Naive B cell (primary cell): ENCODE results near the gene CHCHD10. TPM values are rescaled to one million over a fixed set of nuclear protein-coding genes. Genes with fewer than 3 reads are reported as not detected.

Experiments
- ATAC-seq, 2 donors: fragments of 150-1000 bp; cut with Tn5 transposase; 2 replicates each; pipeline ENCODE4 v1.10.0; 2021; ENCODE audit warnings: low read depth in 2 of 2, mild to moderate bottlenecking in 2 of 2, moderate library complexity in 2 of 2
- DNase-seq: peaks from one replicate; pipeline ENCODE4 v3.0.0; 2022
- H3K27ac Mint-ChIP-seq, 6 donors: one replicate each; pipeline ENCODE4 v1.8.0; 2020 to 2022; ENCODE audit warnings: mild to moderate bottlenecking in 6 of 6, mixed read lengths in 6 of 6, moderate library complexity in 5 of 6, inconsistent platforms in 2 of 6
- H3K27me3 Mint-ChIP-seq, 3 donors: one replicate each; pipeline ENCODE4 v1.8.0; 2021 to 2022; ENCODE audit warnings: mixed read lengths in 3 of 3, mild to moderate bottlenecking in 1 of 3
- H3K36me3 Mint-ChIP-seq, 2 donors: one replicate each; pipeline ENCODE4 v1.8.0; 2020 to 2022; ENCODE audit warnings: mixed read lengths in 2 of 2, inconsistent platforms in 1 of 2, mild to moderate bottlenecking in 1 of 2
- H3K4me1 Mint-ChIP-seq, 3 donors: one replicate each; pipeline ENCODE4 v1.8.0; 2020 to 2022; ENCODE audit warnings: mixed read lengths in 3 of 3, inconsistent platforms in 1 of 3, mild to moderate bottlenecking in 1 of 3, moderate library complexity in 1 of 3
- H3K4me3 Mint-ChIP-seq, 8 donors: one replicate each; pipeline ENCODE4 v1.8.0; 2020 to 2022; ENCODE audit warnings: mild to moderate bottlenecking in 8 of 8, mixed read lengths in 8 of 8, moderate library complexity in 8 of 8, inconsistent platforms in 2 of 8
- H3K9me3 Mint-ChIP-seq, 7 donors: one replicate each; pipeline ENCODE4 v1.8.0; 2020 to 2022; ENCODE audit warnings: mixed read lengths in 7 of 7, mild to moderate bottlenecking in 5 of 7, inconsistent platforms in 2 of 7, moderate library complexity in 1 of 7
- polyA plus RNA-seq, 6 donors: library from polyadenylated mRNA; unstranded; fragments of 300-500 nt; fragmentation: Illumina TruSeq; gene quantifications; one replicate each; pipeline ENCODE4 v1.2.3, GENCODE V29; 2021; ENCODE audit warnings: low read depth in 6 of 6

The CHCHD10 gene
- polyA plus RNA-seq, 6 donors from 2014 or later = 36.3 to 65.9 (median 62.6) TPM

- DNase-seq (peak; percentile 76), ATAC-seq (peak; percentile 78 to 83)
- H3K27ac Mint-ChIP-seq = peak overlapping the region; percentile 96 to 99 (median 99)
- peaks cover 14 to 38% of the 10 kb centered on the region in 2 donors for H3K36me3 Mint-ChIP-seq
- peaks cover 0 to 3% (median 0%) of the 10 kb centered on the region in 7 donors for H3K9me3 Mint-ChIP-seq
- no peaks in the 10 kb centered on the region for H3K27me3 Mint-ChIP-seq
- peak overlapping the region; percentile 52 to 88 (median 74) for H3K4me3 Mint-ChIP-seq
- H3K4me1 Mint-ChIP-seq = peaks cover 46 to 72% (median 65%) of the 10 kb centered on the region in 3 donors
These were observed 32.8 kb upstream of the CHCHD10 start for GRCh38 chr22:23800297-23801237.

GRCh38 chr22:23796461-23796860 is 28.7 kb upstream of the CHCHD10 start:
- no peak overlapping the region for H3K4me3 Mint-ChIP-seq
- no peak for ATAC-seq
- peaks cover 29 to 38% (median 29%) of the 10 kb centered on the region in 3 donors for H3K4me1 Mint-ChIP-seq
- H3K36me3 Mint-ChIP-seq = peaks cover 22 to 32% of the 10 kb centered on the region in 2 donors
- peaks cover 0 to 3% (median 0%) of the 10 kb centered on the region in 7 donors for H3K9me3 Mint-ChIP-seq
- DNase-seq = no peak
- H3K27me3 Mint-ChIP-seq = no peaks in the 10 kb centered on the region
- peak overlapping the region in 4 of 6 donors; percentile 6 to 46 (median 28) for H3K27ac Mint-ChIP-seq

GRCh38 chr22:23793326-23793725 is 25.6 kb upstream of the CHCHD10 start:
- Mint-ChIP-seq H3K4me1 (peaks cover 13 to 30% (median 22%) of the 10 kb centered on the region in 3 donors), H3K27ac (peak overlapping the region in 2 of 6 donors; percentile 36 to 75), H3K36me3 (peaks cover 20 to 21% of the 10 kb centered on the region in 2 donors), H3K27me3 (no peaks in the 10 kb centered on the region), H3K4me3 (peak overlapping the region in 2 of 8 donors; percentile 29 to 57), H3K9me3 (no peaks in the 10 kb centered on the region)
- DNase-seq (no peak), ATAC-seq (no peak)

- Mint-ChIP-seq H3K4me3 (peak overlapping the region in 1 of 8 donors; percentile 15), H3K36me3 (peaks cover 20 to 21% of the 10 kb centered on the region in 2 donors), H3K9me3 (no peaks in the 10 kb centered on the region), H3K4me1 (peaks cover 13 to 36% (median 22%) of the 10 kb centered on the region in 3 donors), H3K27ac (peak overlapping the region in 3 of 6 donors; percentile 29 to 92 (median 36)), H3K27me3 (no peaks in the 10 kb centered on the region)
- DNase-seq (no peak), ATAC-seq (no peak)
These were observed 24.2 kb upstream of the CHCHD10 start for GRCh38 chr22:23791738-23792645.

- no peak for ATAC-seq
- Mint-ChIP-seq H3K27ac (no peak overlapping the region), H3K36me3 (peaks cover 12 to 14% of the 10 kb centered on the region in 2 donors), H3K27me3 (no peaks in the 10 kb centered on the region), H3K9me3 (no peaks in the 10 kb centered on the region), H3K4me3 (no peak overlapping the region), H3K4me1 (peaks cover 13 to 42% (median 25%) of the 10 kb centered on the region in 3 donors)
- DNase-seq = no peak
These were observed 23.3 kb upstream of the CHCHD10 start for GRCh38 chr22:23790819-23791737.

GRCh38 chr22:23789638-23790037 is 21.9 kb upstream of the CHCHD10 start:
- DNase-seq = no peak
- peaks cover 14 to 45% (median 25%) of the 10 kb centered on the region in 3 donors for H3K4me1 Mint-ChIP-seq

GRCh38 chr22:23789121-23789520 is 21.3 kb upstream of the CHCHD10 start:
- H3K27ac Mint-ChIP-seq = peak overlapping the region in 2 of 6 donors; percentile 38 to 69
- ATAC-seq = no peak
- H3K4me3 Mint-ChIP-seq = peak overlapping the region; percentile 19 to 95 (median 66)
- H3K36me3 Mint-ChIP-seq = peaks cover 12% of the 10 kb centered on the region in 2 donors
- H3K4me1 Mint-ChIP-seq = peaks cover 19 to 50% (median 29%) of the 10 kb centered on the region in 3 donors
- H3K9me3 Mint-ChIP-seq = no peaks in the 10 kb centered on the region
- H3K27me3 Mint-ChIP-seq = no peaks in the 10 kb centered on the region
- no peak for DNase-seq

More at GRCh38 chr22:23789638-23790037, 21.9 kb upstream of the CHCHD10 start:
- peaks cover 12% of the 10 kb centered on the region in 2 donors for H3K36me3 Mint-ChIP-seq
- no peaks in the 10 kb centered on the region for H3K9me3 Mint-ChIP-seq
- H3K4me3 Mint-ChIP-seq = peak overlapping the region; percentile 19 to 95 (median 48)
- H3K27ac Mint-ChIP-seq = peak overlapping the region in 3 of 6 donors; percentile 32 to 89 (median 69)
- H3K27me3 Mint-ChIP-seq = no peaks in the 10 kb centered on the region
- ATAC-seq = no peak

- no peak for DNase-seq
- peaks cover 20 to 52% (median 24%) of the 10 kb centered on the region in 3 donors for H3K4me1 Mint-ChIP-seq
- no peaks in the 10 kb centered on the region for H3K9me3 Mint-ChIP-seq
- H3K27ac Mint-ChIP-seq = peak overlapping the region in 5 of 6 donors; percentile 85 to 98 (median 95)
- ATAC-seq = no peak
- H3K4me3 Mint-ChIP-seq = peak overlapping the region; percentile 83 to 96 (median 93)
- H3K27me3 Mint-ChIP-seq = no peaks in the 10 kb centered on the region
- peaks cover 6% of the 10 kb centered on the region in 2 donors for H3K36me3 Mint-ChIP-seq
These were observed 20.1 kb upstream of the CHCHD10 start for GRCh38 chr22:23787910-23788309.

GRCh38 chr22:23787600-23787896 is 19.8 kb upstream of the CHCHD10 start:
- Mint-ChIP-seq H3K36me3 (peaks cover 3 to 4% of the 10 kb centered on the region in 2 donors), H3K9me3 (no peaks in the 10 kb centered on the region), H3K27me3 (no peaks in the 10 kb centered on the region), H3K4me1 (peaks cover 20 to 52% (median 21%) of the 10 kb centered on the region in 3 donors), H3K4me3 (peak overlapping the region; percentile 83 to 96 (median 93)), H3K27ac (peak overlapping the region; percentile 85 to 98 (median 94))
- DNase-seq (no peak), ATAC-seq (no peak)

- H3K4me1 Mint-ChIP-seq = peaks cover 18 to 52% (median 20%) of the 10 kb centered on the region in 3 donors
- no peaks in the 10 kb centered on the region for H3K9me3 Mint-ChIP-seq
- peak; percentile 87 for DNase-seq
These were observed 19.2 kb upstream of the CHCHD10 start, which contains the start of gene SMARCB1 for GRCh38 chr22:23786752-23787599. Gene SMARCB1 (plus strand): TSS chr22:23786966. CDS start chr22:23787170, 204 bp downstream.

GRCh38 chr22:23786261-23786710 is 18.5 kb upstream of the CHCHD10 start:
- DNase-seq (no peak), ATAC-seq (no peak)
- peak overlapping the region; percentile 64 to 96 (median 89) for H3K27ac Mint-ChIP-seq
- no peaks in the 10 kb centered on the region for H3K9me3 Mint-ChIP-seq
- peaks cover 0 to 4% of the 10 kb centered on the region in 2 donors for H3K36me3 Mint-ChIP-seq
- peak overlapping the region; percentile 83 to 96 (median 93) for H3K4me3 Mint-ChIP-seq
- no peaks in the 10 kb centered on the region for H3K27me3 Mint-ChIP-seq
- H3K4me1 Mint-ChIP-seq = peaks cover 17 to 50% (median 20%) of the 10 kb centered on the region in 3 donors

More at GRCh38 chr22:23786752-23787599, 19.2 kb upstream of the CHCHD10 start, which contains the start of gene SMARCB1:
- Mint-ChIP-seq H3K36me3 (peaks cover 0 to 4% of the 10 kb centered on the region in 2 donors), H3K4me3 (peak within 1 kb of the TSS; percentile 83 to 96 (median 93)), H3K27ac (peak within 1 kb of the TSS; percentile 85 to 98 (median 94)), H3K27me3 (no peaks in the 10 kb centered on the region)
- ATAC-seq = peak; percentile 75 to 78
